SU-DHL-6 (cell line): Measurements from ENCODE around the gene C2orf80.

Experiments
- H2AFZ ChIP-seq: fragments of 200-600 bp; sonication (generic); 2 replicates; pipeline ENCODE4 v1.6.1; 2014; ENCODE audit warnings: low read depth, mild to moderate bottlenecking, moderate library complexity, mixed read lengths, antibody characterized with exemption, low read length; ENCODE audit not compliant: severe bottlenecking
- H3F3A ChIP-seq: fragments of 200-600 bp; shearing (Covaris generic); 2 replicates; pipeline ENCODE4 v1.6.0; 2016; ENCODE audit warnings: antibody characterized with exemption, mild to moderate bottlenecking; ENCODE audit not compliant: insufficient read depth
- H3K27ac ChIP-seq: fragments of 200-600 bp; sonication (generic); 2 replicates; pipeline ENCODE4 v1.5.1; 2016; ENCODE audit warnings: low read depth, mild to moderate bottlenecking, low read length, moderate library complexity, mixed read lengths
- H3K27me3 ChIP-seq: fragments of 200-600 bp; sonication (generic), shearing (Covaris generic); 2 replicates; pipeline ENCODE4 v1.6.0; 2014; ENCODE audit warnings: mild to moderate bottlenecking, low read length
- H3K36me3 ChIP-seq: fragments of 200-600 bp; sonication (generic); 2 replicates; pipeline ENCODE4 v1.6.1; 2014; ENCODE audit warnings: mild to moderate bottlenecking, low read length, mixed read lengths
- H3K4me2 ChIP-seq: fragments of 300-600, 200-600 bp; shearing (Covaris generic), sonication (generic); 2 replicates; pipeline ENCODE4 v1.6.0; 2014; ENCODE audit warnings: low read length, low read depth, mild to moderate bottlenecking; ENCODE audit not compliant: poor library complexity, severe bottlenecking
- H3K4me3 ChIP-seq: fragments of 200-600 bp; sonication (generic); 2 replicates; pipeline ENCODE4 v1.5.1; 2014; ENCODE audit warnings: antibody characterized with exemption, low read length, mild to moderate bottlenecking, mixed read lengths; ENCODE audit not compliant: insufficient read depth, poor library complexity, severe bottlenecking
- H3K79me2 ChIP-seq: fragments of 200-600 bp; sonication (generic); 2 replicates; pipeline ENCODE4 v1.6.1; 2014; ENCODE audit warnings: mild to moderate bottlenecking, low read length, moderate library complexity; ENCODE audit not compliant: insufficient read depth
- H3K9ac ChIP-seq: fragments of 200-600 bp; sonication (generic); 2 replicates; pipeline ENCODE4 v1.7.0; 2014; ENCODE audit warnings: mild to moderate bottlenecking, low read length
- H3K9me2 ChIP-seq: fragments of 200-600 bp; sonication (generic); replicated peaks from 2 replicates; pipeline ENCODE4 v1.6.1; 2014; ENCODE audit warnings: low read length; ENCODE audit not compliant: insufficient read depth
- H3K9me3 ChIP-seq: fragments of 200-600 bp; sonication (generic); 2 replicates; pipeline ENCODE4 v1.6.1; 2014; ENCODE audit warnings: low read length, mixed read lengths; ENCODE audit not compliant: insufficient read depth
- H4K20me1 ChIP-seq: fragments of 200-600 bp; sonication (generic); 2 replicates; pipeline ENCODE4 v1.6.1; 2014; ENCODE audit warnings: low read depth, mild to moderate bottlenecking, antibody characterized with exemption, low read length, moderate library complexity, mixed read lengths
- EZH2phosphoT487 ChIP-seq: fragments of 200-600 bp; sonication (generic), shearing (Covaris generic); conservative IDR thresholded peaks from 2 replicates; pipeline ENCODE4 v1.6.1; 2018; ENCODE audit warnings: mild to moderate bottlenecking, antibody characterized with exemption, low read length, moderate library complexity, mixed read lengths
- TF ChIP-seq, protein P1 (sequence below): fragments of 200-600 bp; sonication (generic); IDR thresholded peaks from one replicate; pipeline ENCODE4 v1.5.1; 2017; ENCODE audit warnings: antibody characterized with exemption, mild to moderate bottlenecking, low read length, moderate library complexity; ENCODE audit not compliant: insufficient read depth, poor library complexity, severe bottlenecking

The C2orf80 gene

DNA sequence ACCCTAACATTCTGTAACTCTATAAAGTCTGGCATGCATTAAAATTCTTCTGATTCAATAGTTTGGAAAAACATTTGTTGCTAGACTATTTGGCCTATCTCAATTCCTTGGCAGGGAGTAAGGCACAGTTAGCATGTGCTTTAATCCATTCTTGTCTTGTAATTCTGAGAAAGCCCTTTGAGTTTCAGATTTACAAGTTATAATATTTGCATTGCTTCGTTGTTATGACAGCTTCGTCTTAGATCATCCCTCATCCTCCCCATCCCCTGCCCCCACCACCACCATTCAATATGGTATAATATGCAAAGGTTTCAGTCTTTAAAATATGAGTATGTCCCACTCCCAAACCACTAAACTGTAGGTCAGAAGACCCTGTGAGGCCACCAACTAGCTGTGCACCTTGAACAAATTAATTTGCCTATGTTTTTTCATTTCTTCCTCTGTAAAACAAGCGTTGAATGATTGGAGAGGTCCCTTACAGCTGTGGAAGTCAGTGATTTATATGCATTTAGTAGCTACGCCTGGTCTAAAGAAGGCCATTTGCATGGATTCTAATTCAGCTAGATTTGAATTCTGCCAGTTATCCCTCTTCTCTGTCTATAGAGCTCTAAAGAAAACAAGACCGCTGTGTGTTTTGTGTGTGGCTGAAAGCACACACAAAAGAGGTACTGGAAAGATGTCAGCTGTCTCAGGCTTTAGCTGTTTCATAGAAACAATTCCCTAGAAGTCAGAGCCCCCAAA lies 591 bp downstream of the C2orf80 start:
- Histone ChIP-seq H3K27me3 (no peaks in the 10 kb centered on the region), H3K9me3 (no peaks in the 10 kb centered on the region), H3K4me3 (no peak overlapping the region), H3K27ac (no peak overlapping the region), H3K9me2 (no peaks in the 10 kb centered on the region), H3K9ac (no peak overlapping the region), H3K4me2 (no peak overlapping the region), H3F3A (no peaks in the 10 kb centered on the region), H4K20me1 (no peaks in the 10 kb centered on the region), H3K36me3 (no peaks in the 10 kb centered on the region), H3K79me2 (no peaks in the 10 kb centered on the region), H2AFZ (no peak overlapping the region)
- TF ChIP-seq EZH2phosphoT487, result no peak
- TF ChIP-seq, protein P1, sequence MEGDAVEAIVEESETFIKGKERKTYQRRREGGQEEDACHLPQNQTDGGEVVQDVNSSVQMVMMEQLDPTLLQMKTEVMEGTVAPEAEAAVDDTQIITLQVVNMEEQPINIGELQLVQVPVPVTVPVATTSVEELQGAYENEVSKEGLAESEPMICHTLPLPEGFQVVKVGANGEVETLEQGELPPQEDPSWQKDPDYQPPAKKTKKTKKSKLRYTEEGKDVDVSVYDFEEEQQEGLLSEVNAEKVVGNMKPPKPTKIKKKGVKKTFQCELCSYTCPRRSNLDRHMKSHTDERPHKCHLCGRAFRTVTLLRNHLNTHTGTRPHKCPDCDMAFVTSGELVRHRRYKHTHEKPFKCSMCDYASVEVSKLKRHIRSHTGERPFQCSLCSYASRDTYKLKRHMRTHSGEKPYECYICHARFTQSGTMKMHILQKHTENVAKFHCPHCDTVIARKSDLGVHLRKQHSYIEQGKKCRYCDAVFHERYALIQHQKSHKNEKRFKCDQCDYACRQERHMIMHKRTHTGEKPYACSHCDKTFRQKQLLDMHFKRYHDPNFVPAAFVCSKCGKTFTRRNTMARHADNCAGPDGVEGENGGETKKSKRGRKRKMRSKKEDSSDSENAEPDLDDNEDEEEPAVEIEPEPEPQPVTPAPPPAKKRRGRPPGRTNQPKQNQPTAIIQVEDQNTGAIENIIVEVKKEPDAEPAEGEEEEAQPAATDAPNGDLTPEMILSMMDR, result no peak

DNA sequence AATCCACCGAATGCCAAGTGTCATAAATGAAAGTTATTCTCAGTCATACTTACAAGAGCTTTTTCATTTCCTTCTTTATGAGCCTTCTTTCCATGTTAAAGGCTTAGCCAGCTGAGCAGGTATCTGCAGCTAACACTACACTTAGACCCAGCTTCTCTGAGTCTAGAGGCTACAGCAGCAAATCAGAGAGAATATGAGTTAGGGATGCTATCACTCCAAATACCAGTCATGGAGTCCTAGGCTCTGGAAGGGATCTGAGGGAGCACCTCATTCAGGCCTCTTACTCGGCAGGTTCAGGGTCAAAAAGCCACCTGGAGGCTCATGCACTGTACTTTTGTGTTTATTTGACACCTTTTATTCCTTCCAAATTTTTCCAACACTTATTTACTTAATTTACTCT lies 2.9 kb downstream of the C2orf80 start:
- no peaks in the 10 kb centered on the region for H3K36me3 ChIP-seq

DNA sequence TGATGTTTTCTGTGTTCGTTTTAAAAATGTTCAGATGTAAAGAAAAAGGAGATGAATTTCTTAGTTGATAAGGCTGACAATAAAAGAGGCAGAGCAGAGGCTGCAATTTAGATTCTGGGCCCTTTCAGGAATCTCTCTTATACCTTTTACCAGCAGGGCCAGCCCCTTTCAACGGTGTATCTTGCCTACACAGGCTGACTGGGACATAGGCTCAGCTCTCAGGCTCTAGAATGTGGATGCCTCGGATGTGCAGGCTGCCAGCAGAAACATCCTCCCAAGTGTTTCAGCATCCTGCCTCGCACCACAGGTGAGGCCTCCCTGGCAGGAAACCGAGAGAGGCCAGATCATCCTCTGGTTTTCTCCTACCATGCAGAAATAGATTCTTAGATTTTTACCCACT lies 3.4 kb downstream of the C2orf80 start:
- no peaks in the 10 kb centered on the region for H3K27me3 ChIP-seq
- TF ChIP-seq, protein P1, result no peak
- no peak for TF ChIP-seq EZH2phosphoT487
- H4K20me1 ChIP-seq, result no peaks in the 10 kb centered on the region
- no peaks in the 10 kb centered on the region for H3F3A ChIP-seq
- H3K9ac ChIP-seq, result no peak overlapping the region
- no peaks in the 10 kb centered on the region for H3K9me2 ChIP-seq
- no peaks in the 10 kb centered on the region for H3K36me3 ChIP-seq
- no peak overlapping the region for H2AFZ ChIP-seq
- H3K4me2 ChIP-seq, result no peak overlapping the region
- no peaks in the 10 kb centered on the region for H3K79me2 ChIP-seq
- H3K4me3 ChIP-seq, result no peak overlapping the region
- no peaks in the 10 kb centered on the region for H3K9me3 ChIP-seq
- no peak overlapping the region for H3K27ac ChIP-seq

More for the DNA sequence above, 2.9 kb downstream of the C2orf80 start:
- H3K9me3 ChIP-seq, result no peaks in the 10 kb centered on the region
- H3K79me2 ChIP-seq, result no peaks in the 10 kb centered on the region
- H3K27me3 ChIP-seq, result no peaks in the 10 kb centered on the region
- H3K4me3 ChIP-seq, result no peak overlapping the region
- no peak overlapping the region for H3K9ac ChIP-seq
- no peak overlapping the region for H3K4me2 ChIP-seq
- no peaks in the 10 kb centered on the region for H3K9me2 ChIP-seq
- no peak for TF ChIP-seq EZH2phosphoT487
- TF ChIP-seq, protein P1, result no peak
- no peak overlapping the region for H2AFZ ChIP-seq
- H3K27ac ChIP-seq, result no peak overlapping the region
- H3F3A ChIP-seq, result no peaks in the 10 kb centered on the region
- H4K20me1 ChIP-seq, result no peaks in the 10 kb centered on the region
